Measurements from ENCODE around the gene CITED1.

Gene CITED1

DNA sequence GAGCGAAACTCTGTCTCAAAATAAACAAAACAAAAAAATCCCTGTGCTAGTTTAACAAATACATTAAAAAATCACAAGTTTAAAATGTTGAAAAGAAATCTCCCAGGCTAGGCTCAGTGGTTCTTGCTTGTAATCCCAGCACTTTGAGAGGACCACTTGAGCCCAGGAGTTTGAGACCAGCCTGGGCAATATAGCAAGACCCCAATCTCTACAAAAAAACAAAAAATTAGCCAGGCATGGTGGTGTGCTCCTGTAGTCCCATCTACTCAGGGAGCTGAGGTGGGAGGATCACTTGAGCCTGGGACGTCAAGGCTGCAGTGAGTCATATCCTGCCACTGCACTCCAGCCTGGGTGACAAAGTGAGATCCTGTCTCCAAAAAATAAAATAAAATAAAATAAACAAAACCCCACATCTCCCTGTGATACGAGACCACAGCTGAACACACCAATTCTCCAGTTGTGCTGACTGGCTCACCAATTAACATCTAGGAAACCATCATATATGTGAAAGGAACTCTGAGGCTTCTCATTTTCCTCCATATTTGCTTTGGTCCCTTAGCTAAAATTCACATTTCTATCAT lies 36.0 kb downstream of the CITED1 start:
- no peak for DNase-seq

DNA sequence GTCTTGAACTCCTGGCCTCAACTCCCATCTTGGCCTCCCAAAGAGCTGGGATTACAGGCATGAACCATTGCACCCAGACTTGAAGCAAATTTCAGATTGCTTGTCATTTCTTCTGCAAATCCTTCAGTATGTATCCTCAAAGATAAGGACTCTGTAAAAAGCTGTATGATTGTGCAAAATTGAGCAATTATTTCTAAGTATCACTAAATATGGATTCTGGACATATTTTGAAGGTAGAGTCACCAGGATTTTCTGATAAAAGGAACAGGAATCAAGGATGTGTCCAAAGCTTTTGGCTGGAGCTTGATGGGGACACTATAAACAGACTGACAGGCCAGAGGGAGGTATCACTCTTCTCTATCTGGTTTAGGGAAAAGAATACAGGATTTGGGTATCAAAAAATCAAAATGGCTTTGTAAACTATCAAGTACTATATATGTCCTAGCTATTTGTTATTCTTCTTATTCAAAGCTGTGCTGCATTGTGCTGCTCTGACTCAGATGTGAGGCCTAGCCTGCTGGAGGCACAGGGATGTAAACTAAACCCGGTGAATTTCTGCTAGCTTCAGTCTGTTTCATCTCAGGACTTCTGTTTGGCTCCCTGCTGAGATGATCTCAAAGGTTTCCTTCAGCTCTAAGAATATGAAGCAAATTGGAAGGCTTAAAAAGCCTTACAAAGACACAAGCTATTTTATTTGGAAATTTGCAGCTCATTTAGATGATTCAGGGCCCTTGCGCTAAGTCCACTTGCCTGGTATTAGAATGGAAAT lies 36.9 kb downstream of the CITED1 start:
- DNase-seq, result no peak

DNA sequence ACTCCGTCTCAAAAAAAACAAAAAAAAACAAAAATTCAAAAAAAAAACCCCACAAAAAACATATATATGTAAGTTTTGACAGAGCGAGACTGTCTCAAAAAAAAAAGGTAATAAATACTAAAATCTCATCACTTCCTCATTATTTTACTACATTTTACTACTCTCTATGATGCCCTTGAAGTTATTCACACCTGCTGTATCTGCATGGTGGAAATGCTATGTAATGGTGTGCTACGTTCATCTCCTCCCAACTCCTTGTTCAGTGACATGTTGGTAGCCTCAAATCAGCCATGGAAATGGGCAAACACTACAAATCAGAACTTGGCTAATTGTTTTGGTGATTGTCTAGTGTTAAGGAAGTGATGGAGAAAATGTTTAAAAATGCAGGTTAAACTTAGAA lies 40.5 kb downstream of the CITED1 start:
- no peak for DNase-seq

DNA sequence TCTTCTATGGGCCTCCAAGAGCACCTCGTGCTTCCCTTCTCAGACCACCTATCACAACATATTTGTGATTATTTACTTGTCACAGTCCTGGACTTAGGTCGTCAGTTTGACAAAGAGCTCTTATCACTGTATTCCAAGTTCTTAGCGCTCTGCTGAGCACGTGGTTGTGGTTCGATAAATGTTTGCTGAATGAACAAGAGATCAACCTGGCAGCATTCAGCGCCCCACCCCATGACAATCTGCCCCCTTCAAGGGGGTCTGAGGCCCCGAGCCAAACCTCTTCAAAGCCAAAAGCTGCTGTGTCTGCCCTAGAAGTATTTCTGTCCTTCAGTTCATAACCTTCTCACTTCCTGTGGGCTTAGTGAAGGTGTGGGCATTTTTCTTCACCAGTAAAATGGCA lies 43.6 kb downstream of the CITED1 start:
- DNase-seq, result no peak

DNA sequence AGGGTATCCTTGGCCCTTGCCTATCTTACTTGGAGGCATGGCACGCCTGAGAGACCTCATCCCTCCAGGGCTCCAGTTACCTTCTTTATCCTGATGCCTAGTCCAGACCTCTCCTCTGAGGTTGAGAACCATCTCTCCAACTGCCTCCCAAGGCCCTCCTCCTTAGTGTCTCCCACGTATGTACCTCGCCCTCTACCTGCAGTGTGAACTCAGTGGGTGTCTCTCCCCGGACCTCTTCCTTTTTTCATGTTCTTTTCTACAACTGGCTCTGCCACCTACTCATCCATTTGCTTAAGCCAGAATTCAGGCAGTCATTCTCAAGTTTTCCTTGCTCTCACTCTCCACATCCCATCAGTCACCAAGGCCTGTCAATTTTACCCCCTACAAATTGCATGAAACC lies 45.3 kb downstream of the CITED1 start:
- DNase-seq, result no peak

DNA sequence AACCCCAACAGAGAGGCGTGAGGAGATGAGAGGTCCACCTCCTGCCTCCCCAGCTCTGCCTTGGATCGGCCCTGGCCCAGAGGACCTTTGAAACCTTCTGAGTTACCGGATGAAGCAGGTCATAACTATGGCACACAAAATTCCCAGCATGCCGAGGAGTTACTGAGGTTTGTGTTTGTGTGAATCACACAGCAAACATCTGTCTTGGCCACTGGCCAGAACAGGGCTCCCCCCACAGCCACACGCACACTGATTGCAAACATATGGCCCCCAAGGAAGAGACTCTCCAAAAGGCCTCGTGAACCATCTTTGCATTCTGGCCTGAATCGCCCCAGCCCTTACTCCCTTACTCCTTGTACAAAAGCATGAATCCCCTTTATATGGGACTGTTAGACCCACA lies 47.5 kb downstream of the CITED1 start:
- no peak for DNase-seq

DNA sequence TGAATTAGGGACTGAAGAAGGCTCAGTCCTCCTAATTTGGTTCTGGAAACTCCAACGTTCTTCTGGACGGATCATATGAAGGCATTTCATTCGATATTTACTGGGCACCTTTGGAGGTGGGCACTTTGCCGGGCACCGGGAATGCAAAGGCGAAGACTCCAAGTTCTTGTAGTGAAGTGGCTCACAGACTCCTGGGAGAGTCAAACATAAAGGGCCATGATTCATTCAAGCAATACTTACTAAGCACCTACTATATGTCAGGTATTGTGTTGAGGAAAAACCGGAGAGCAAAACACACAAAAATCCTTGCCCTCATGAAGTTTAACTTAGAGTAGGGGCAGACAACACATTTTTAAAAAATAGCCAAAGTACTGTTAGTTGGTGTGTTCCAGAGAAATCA lies 49.9 kb downstream of the CITED1 start:
- no peak for DNase-seq

DNA sequence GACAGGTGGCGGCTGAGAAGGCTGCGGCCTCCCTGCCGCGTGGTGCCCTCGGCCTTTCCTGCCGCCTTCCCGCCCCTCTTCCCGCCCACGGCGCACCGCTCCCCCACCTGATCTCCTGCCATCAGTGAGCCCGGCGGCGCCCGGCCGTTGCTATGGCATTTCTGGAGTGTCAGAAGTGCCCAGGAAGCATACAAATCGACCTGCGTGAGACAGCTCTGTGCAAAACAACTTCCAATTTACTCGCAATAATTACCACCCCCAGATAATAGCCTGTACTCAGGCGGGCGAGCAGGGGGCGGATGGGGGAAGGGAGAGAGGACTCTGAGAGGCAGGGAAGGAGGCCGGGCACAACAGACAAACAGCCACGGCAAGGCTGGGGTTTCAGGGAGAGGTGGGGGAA lies 50.3 kb downstream of the CITED1 start:
- DNase-seq, result no peak

DNA sequence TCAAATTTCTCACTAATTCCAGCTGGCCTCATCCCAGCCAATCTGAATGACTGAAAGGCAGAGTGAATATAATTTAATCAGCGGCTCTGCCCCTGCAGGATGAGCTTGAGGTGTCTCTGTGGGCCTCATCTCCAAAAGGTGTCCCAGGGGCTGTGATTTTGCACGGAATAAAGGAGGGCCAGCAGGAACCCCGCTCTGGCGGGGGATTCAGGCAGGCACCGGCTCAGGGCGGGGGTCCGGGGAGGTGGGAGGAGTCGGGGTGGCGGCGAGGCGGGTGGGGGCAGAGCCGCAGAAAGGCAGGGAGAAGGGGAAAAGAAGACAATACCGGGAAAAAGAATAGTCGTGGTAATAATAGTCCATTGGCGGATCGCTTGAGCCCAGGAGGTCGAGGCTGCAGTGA lies 50.9 kb downstream of the CITED1 start:
- DNase-seq, result no peak

DNA sequence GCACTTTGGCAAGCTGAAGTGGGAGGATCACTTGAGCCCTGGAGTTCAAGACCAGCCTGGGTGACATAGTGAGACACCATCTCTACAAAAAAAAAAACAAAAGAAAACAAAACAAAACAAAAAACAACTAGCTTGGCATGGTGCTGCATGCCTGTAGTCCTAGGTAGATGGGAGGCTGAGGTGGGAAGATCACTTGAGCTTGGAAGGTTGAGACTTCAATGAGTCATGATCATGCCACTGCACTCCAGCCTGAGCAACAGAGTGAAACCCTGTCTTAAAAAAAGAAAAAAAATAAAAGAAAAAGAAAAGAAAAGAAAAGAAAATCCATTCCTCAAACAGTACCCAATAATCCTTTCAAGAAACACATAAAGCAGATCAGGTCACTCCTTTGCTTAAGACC lies 52.0 kb downstream of the CITED1 start:
- DNase-seq, result no peak
